Measurements from ENCODE around the gene ASB16. TPM values are rescaled to one million over a fixed set of nuclear protein-coding genes. Genes with fewer than 3 reads are reported as not detected.
A peak's percentile ranks its signal among the peaks of the same experiment; 100 is the strongest.

Gene ASB16
- total and polyA plus RNA-seq, 9 of the 15 experiments (the other 6 are each of a cell fraction or from before 2014, with no cell fraction given), result 0.03 to 0.07 TPM; not detected in 7

DNA sequence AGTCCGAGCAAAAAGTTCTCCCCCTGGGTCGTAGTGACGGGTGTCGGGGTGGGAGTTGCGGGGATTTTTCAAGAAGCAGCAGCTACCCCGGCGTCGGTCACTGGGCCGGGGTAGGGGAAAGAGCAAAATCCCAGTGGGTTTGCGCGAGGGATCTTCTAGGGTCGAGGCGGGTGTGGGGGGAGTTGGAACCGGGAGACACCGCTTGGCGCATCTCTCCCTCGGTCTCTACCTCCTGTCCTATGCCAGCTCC is 51.3 kb downstream of the ASB16 start:
- intact Hi-C loops (cut with micrococcal nuclease) (loop anchor here (2.0 kb wide), 1 partner anchor 25 kb away; no protein-coding TSS in a partner anchor), in situ Hi-C loops (cut with MboI) (no loop called here)
- H4K20me1 ChIP-seq (replicated peaks; ENCODE audit: control insufficient read depth, insufficient read depth, low read length), result no peaks in the 10 kb centered on the region
- H3K4me1 ChIP-seq (replicated peaks in 1 of 2; ENCODE audit: control insufficient read depth in 2 of 2, insufficient read depth in 2 of 2, low read length in 2 of 2), result peaks cover 12 to 35% of the 10 kb centered on the region in 2 experiments
- DNase-seq (ENCODE audit: extremely low read depth in 1 of 4, low spot score in 3 of 4) (no peak), ATAC-seq (no peak), FAIRE-seq (no peak)
- peaks cover 35% of the 10 kb centered on the region for H3K79me2 ChIP-seq (ENCODE audit: control insufficient read depth, insufficient read depth, low read length)
- H3K36me3 ChIP-seq (ENCODE audit: control insufficient read depth, insufficient read depth, low read length), result peaks cover 12% of the 10 kb centered on the region
- TF ChIP-seq ZNF561 (CRISPR knock-in tag; conservative IDR thresholded peaks at IDR 0.05) (0 out of 2 replicates have a peak, but pooled peaks have one; percentile 33), LEF1 (IDR thresholded peaks at IDR 0.05) (no peak), POLR3G (IDR thresholded peaks at IDR 0.05; ENCODE audit: extremely low read depth, insufficient read length, insufficient replicate concordance) (no peak)
- H3K9ac ChIP-seq (ENCODE audit: insufficient read depth in 1 of 2, low read depth in 2 of 2, low read length in 2 of 2), result peak overlapping the region in 1 of 2 experiments; percentile 97; a peak in 2 of 4 replicates
- H3K4me2 ChIP-seq (ENCODE audit: insufficient read depth, low read length), result peak overlapping the region; percentile 78; the same call in 1 of the 2 replicates
- H2AFZ ChIP-seq (ENCODE audit: low read depth, low read length), result no peak overlapping the region
- H3K9me3 ChIP-seq (replicated peaks; ENCODE audit: control insufficient read depth, insufficient read depth, low read depth, low read length), result no peaks in the 10 kb centered on the region
- BruUV-seq (replicated peaks), result TSS peak; percentile 40
- H3K4me3 ChIP-seq, result no peak overlapping the region; the same call in 1 of the 2 replicates
- H3K27ac ChIP-seq (ENCODE audit: extremely low read depth, low read depth, low read length), result no peak overlapping the region
- no peaks in the 10 kb centered on the region for H3K9me1 ChIP-seq (ENCODE audit: control insufficient read depth, insufficient read depth, low read length)
- CTCF ChIA-PET (ENCODE audit: low intra/inter-chr PET ratio), result no interaction called here
- POLR2A ChIA-PET, result interaction anchor here (0.8 to 2.8 kb wide), 6 partner anchors 8 to 45 kb away, joined by 3 to 16 read pairs (median 5); no protein-coding TSS in a partner anchor
- H3K27me3 ChIP-seq (ENCODE audit: control insufficient read depth in 2 of 2, insufficient read depth in 2 of 2, low read length in 2 of 2), result no peaks in the 10 kb centered on the region
- WGBS (ENCODE audit: insufficient coverage, low coverage, missing lambda C conversion rate), result 56% methylated on average over 7 of the region's 17 CpGs

DNA sequence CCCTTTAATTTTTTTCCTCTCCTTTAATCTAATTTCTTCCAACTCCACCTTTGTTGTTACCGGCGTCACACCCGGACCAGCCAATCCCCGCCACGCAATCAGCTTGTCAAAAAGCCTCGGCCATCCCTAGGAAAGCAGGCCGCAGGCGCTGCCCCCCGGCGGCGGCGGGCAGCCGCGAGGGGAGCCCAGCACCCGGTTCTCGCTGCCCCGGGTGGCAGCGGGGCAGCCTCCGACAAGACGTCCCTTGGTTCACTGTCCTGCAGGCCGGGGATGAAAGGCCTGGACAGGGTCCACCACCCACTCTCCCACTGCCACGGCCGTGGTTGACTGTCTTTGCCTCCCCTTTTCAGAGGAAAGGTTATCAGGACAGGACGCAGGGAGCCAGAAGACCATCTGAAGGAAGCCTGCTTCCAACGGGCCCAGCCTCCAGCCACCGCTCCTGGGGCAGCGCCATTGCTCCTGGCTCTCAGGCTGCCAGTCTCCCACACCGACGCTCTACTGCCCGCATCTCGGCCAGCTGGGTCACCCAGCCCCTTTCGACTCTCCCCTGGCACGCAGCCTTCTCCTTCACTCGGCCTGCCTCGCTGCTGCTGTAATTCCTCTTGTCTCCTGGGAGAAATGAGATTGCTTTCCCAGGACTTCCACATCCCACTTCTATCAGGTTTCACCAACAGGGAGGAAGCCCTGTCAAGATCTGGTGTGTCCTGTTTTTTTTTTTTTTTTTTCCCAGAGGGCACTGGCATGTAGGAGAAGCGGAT is 51.8 kb downstream of the ASB16 start:
- H3K9ac ChIP-seq (ENCODE audit: insufficient read depth in 1 of 2, low read depth in 2 of 2, low read length in 2 of 2), result peak overlapping the region in 1 of 2 experiments; percentile 2; a peak in 2 of 4 replicates
- ChIA-PET CTCF (ENCODE audit: low intra/inter-chr PET ratio) (no interaction called here), POLR2A (interaction anchor here (1.1 to 2.8 kb wide), 4 partner anchors 8 to 24 kb away, joined by 5 to 16 read pairs (median 6); no protein-coding TSS in a partner anchor)
- no peak overlapping the region for H2AFZ ChIP-seq (ENCODE audit: low read depth, low read length)
- H3K79me2 ChIP-seq (ENCODE audit: control insufficient read depth, insufficient read depth, low read length), result peaks cover 30% of the 10 kb centered on the region
- intact Hi-C loops (cut with micrococcal nuclease), result no loop called here
- ATAC-seq (no peak), FAIRE-seq (no peak), DNase-seq (ENCODE audit: extremely low read depth in 1 of 4, low spot score in 3 of 4) (peak in 1 of 4 experiments; percentile 42)
- peaks cover 7 to 35% of the 10 kb centered on the region in 2 experiments for H3K4me1 ChIP-seq (replicated peaks in 1 of 2; ENCODE audit: control insufficient read depth in 2 of 2, insufficient read depth in 2 of 2, low read length in 2 of 2)
- no peaks in the 10 kb centered on the region for H3K9me3 ChIP-seq (replicated peaks; ENCODE audit: control insufficient read depth, insufficient read depth, low read depth, low read length)
- in situ Hi-C loops (cut with MboI), result no loop called here
- no peak overlapping the region for H3K27ac ChIP-seq (ENCODE audit: extremely low read depth, low read depth, low read length)
- no peak overlapping the region for H3K4me2 ChIP-seq (ENCODE audit: insufficient read depth, low read length)
- BruUV-seq (replicated peaks), result no TSS peak
- H3K4me3 ChIP-seq, result no peak overlapping the region
- H3K9me1 ChIP-seq (ENCODE audit: control insufficient read depth, insufficient read depth, low read length), result no peaks in the 10 kb centered on the region
- WGBS (ENCODE audit: insufficient coverage, low coverage, missing lambda C conversion rate), result 86% methylated on average over 36 of the region's 36 CpGs
- H3K27me3 ChIP-seq (ENCODE audit: control insufficient read depth in 2 of 2, insufficient read depth in 2 of 2, low read length in 2 of 2), result no peaks in the 10 kb centered on the region
- H3K36me3 ChIP-seq (ENCODE audit: control insufficient read depth, insufficient read depth, low read length), result peaks cover 7% of the 10 kb centered on the region
- H4K20me1 ChIP-seq (replicated peaks; ENCODE audit: control insufficient read depth, insufficient read depth, low read length), result no peaks in the 10 kb centered on the region
- TF ChIP-seq, protein P1, sequence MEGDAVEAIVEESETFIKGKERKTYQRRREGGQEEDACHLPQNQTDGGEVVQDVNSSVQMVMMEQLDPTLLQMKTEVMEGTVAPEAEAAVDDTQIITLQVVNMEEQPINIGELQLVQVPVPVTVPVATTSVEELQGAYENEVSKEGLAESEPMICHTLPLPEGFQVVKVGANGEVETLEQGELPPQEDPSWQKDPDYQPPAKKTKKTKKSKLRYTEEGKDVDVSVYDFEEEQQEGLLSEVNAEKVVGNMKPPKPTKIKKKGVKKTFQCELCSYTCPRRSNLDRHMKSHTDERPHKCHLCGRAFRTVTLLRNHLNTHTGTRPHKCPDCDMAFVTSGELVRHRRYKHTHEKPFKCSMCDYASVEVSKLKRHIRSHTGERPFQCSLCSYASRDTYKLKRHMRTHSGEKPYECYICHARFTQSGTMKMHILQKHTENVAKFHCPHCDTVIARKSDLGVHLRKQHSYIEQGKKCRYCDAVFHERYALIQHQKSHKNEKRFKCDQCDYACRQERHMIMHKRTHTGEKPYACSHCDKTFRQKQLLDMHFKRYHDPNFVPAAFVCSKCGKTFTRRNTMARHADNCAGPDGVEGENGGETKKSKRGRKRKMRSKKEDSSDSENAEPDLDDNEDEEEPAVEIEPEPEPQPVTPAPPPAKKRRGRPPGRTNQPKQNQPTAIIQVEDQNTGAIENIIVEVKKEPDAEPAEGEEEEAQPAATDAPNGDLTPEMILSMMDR (IDR thresholded peaks at IDR 0.05 in 2 of 3, conservative IDR thresholded peaks at IDR 0.05 in 1 of 3; ENCODE audit: insufficient read depth in 2 of 3, low read depth in 1 of 3, low read length in 3 of 3), result peak in 2 of 3 experiments; percentile 20 to 47; a peak in 3 of 6 replicates
- no peak for TF ChIP-seq E2F3 (CRISPR knock-in tag; IDR thresholded peaks at IDR 0.05)
- peak; percentile 99 for TF ChIP-seq ZBTB33 (CRISPR knock-in tag; IDR thresholded peaks at IDR 0.05)
- TF ChIP-seq RBM17 (IDR thresholded peaks at IDR 0.05; ENCODE audit: borderline replicate concordance, low read depth, low read length), result no peak
- no peak for TF ChIP-seq GATAD2B (IDR thresholded peaks at IDR 0.05; ENCODE audit: borderline replicate concordance)
- TF ChIP-seq RFX7 (CRISPR knock-in tag; IDR thresholded peaks at IDR 0.05), result no peak
- TF ChIP-seq CEBPB (tag; IDR thresholded peaks at IDR 0.05), result no peak
- TF ChIP-seq GTF2F1 (IDR thresholded peaks at IDR 0.05; ENCODE audit: low read depth, low read length), result no peak
- no peak for TF ChIP-seq SUPT5H (IDR thresholded peaks at IDR 0.05)
